ENCODE data around the gene GAPDHS.

- TF ChIP-seq ZNF362 (CRISPR knock-in tag; IDR thresholded peaks at IDR 0.05; ENCODE audit: borderline replicate concordance) (no peak), FOXM1 (CRISPR knock-in tag; IDR thresholded peaks at IDR 0.05) (no peak), SMAD3 (CRISPR knock-in tag; IDR thresholded peaks at IDR 0.05) (peak; percentile 49; the same call in 1 of the 2 replicates), ZNF639 (CRISPR knock-in tag; conservative IDR thresholded peaks at IDR 0.05) (no peak; the same call in 1 of the 2 replicates), MAX (IDR thresholded peaks at IDR 0.05) (peak; percentile 73), POLR2AphosphoS5 (IDR thresholded peaks at IDR 0.05; ENCODE audit: low read depth, low read length) (peak; percentile 77), ZSCAN12 (CRISPR knock-in tag; IDR thresholded peaks at IDR 0.05) (peak; percentile 69; the same call in 1 of the 2 replicates)
Observed at GRCh38 chr19:35545001-35545854, 12.0 kb downstream of the GAPDHS start, which contains the start of gene TMEM147.
